AG04450 (cell line): ENCODE measurements around the gene ZNF212. TPM values are rescaled to one million over a fixed set of nuclear protein-coding genes. Genes with fewer than 3 reads are reported as not detected.

Experiments used
- CTCF ChIA-PET: fragments of 300-600, 350-600 bp; formaldehyde crosslinking; extraction: SDS; loops from one replicate; lab custom pipeline; 2022; ENCODE audit warnings: antibody characterized with exemption, inconsistent platforms; lab: Charles Lee
- POLR2A ChIA-PET: fragments of 350-600 bp; formaldehyde crosslinking; extraction: SDS; loops from one replicate; lab custom pipeline; 2021; ENCODE audit warnings: antibody characterized with exemption, inconsistent platforms; lab: Yijun Ruan, JAX
- DNase-seq: peaks from one replicate; pipeline ENCODE4 v3.0.0-alpha.2; 2011; ENCODE audit warnings: low read depth, low spot score
- H3K27ac ChIP-seq: one replicate; pipeline ENCODE4 v1.5.1; 2012; ENCODE audit warnings: low read depth, low read length, control low read depth
- H3K27me3 ChIP-seq: one replicate; pipeline ENCODE4 v1.6.0; 2012; ENCODE audit warnings: low read length; ENCODE audit not compliant: control insufficient read depth, insufficient read depth
- H3K4me3 ChIP-seq: 2 replicates; pipeline ENCODE4 v1.5.1; 2011; ENCODE audit warnings: mild to moderate bottlenecking, low read depth, low read length, control low read depth
- H3K9me3 ChIP-seq: 2 replicates; pipeline ENCODE4 v1.5.1; 2012; ENCODE audit warnings: low read length; ENCODE audit not compliant: control insufficient read depth, insufficient read depth
- polyA plus RNA-seq: library from polyadenylated mRNA; depleted of rRNA; stranded (reverse); fragments of >200 nt; gene quantifications from 2 replicates; pipeline ENCODE4 v1.2.3, GENCODE V29; 2011
- TF ChIP-seq, protein P1 (sequence below): IDR thresholded peaks from 2 replicates; pipeline ENCODE4 v1.5.1; 2011; ENCODE audit warnings: low read depth, low read length, control low read depth, inconsistent platforms

ZNF212 gene
- polyA plus RNA-seq, 1 experiment = 4.1 TPM

DNA sequence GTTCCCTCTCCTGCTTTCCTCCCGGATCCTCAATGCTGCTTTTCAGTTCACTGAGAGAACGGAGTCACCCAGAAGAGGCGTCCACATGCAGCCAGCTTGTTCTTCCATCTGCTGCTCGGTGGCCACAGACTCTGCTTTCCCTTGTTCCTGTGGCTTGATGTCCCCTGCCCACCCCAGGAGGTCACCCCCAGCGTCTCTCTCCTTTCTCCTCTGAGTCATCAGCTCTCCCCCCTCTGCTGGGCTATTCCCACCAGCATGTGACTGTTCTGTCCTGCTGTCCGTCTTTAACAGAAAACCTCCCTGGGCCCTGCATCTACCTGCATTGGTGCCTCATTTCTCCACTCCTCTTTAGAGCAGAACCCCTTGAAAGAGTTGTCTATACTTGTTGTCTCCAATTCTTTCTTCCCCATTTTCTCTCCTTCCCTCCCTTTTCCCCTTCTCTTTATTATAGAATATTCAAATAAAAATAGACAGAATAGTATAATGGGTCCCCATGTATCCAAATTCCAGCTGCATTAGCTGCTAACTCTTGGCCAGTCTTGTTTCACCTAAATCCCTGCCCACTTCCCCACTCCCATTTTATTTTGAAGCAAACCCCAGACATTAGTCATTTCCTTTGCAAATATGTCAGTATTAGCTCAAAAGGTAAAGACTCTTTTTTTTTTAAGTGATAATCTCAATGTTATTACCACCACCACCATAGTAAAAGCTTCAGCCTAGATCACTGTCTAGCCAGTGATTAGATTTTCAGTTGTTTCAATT lies 40.0 kb upstream of the ZNF212 start:
- ChIA-PET POLR2A (no interaction called here), CTCF (no interaction called here)
- Histone ChIP-seq H3K9me3 (no peaks in the 10 kb centered on the region), H3K27me3 (no peaks in the 10 kb centered on the region), H3K4me3 (no peak overlapping the region), H3K27ac (peak overlapping the region; percentile 39)
- TF ChIP-seq, protein P1, sequence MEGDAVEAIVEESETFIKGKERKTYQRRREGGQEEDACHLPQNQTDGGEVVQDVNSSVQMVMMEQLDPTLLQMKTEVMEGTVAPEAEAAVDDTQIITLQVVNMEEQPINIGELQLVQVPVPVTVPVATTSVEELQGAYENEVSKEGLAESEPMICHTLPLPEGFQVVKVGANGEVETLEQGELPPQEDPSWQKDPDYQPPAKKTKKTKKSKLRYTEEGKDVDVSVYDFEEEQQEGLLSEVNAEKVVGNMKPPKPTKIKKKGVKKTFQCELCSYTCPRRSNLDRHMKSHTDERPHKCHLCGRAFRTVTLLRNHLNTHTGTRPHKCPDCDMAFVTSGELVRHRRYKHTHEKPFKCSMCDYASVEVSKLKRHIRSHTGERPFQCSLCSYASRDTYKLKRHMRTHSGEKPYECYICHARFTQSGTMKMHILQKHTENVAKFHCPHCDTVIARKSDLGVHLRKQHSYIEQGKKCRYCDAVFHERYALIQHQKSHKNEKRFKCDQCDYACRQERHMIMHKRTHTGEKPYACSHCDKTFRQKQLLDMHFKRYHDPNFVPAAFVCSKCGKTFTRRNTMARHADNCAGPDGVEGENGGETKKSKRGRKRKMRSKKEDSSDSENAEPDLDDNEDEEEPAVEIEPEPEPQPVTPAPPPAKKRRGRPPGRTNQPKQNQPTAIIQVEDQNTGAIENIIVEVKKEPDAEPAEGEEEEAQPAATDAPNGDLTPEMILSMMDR = no peak
- DNase-seq = no peak

DNA sequence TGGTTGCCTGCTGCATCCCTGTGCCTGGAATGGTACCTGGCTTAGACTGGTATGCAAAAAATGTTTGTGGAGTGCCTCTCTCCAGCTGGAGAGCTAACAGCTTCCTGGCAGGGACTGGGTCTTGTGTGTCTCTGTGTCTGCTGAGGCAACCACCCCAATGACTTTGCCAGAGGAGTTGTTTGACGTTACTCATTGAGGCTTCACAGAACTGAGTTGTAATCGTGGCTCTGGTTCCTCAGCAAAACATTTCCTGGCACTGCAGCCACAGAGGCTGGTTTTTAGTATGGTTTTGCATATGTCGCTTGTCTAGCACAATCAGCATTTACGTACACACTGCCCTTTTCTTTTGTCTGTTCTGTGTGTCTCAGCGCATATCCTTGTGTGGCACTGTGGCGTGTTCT lies 36.6 kb upstream of the ZNF212 start:
- POLR2A ChIA-PET = no interaction called here
- Histone ChIP-seq H3K27me3 (no peaks in the 10 kb centered on the region), H3K4me3 (no peak overlapping the region), H3K27ac (no peak overlapping the region), H3K9me3 (no peaks in the 10 kb centered on the region)
- CTCF ChIA-PET = interaction anchor here (1.0 kb wide), 1 partner anchor 8 kb away, joined by 3 read pairs; no protein-coding TSS in a partner anchor
- no peak for DNase-seq
- TF ChIP-seq, protein P1 = no peak

DNA sequence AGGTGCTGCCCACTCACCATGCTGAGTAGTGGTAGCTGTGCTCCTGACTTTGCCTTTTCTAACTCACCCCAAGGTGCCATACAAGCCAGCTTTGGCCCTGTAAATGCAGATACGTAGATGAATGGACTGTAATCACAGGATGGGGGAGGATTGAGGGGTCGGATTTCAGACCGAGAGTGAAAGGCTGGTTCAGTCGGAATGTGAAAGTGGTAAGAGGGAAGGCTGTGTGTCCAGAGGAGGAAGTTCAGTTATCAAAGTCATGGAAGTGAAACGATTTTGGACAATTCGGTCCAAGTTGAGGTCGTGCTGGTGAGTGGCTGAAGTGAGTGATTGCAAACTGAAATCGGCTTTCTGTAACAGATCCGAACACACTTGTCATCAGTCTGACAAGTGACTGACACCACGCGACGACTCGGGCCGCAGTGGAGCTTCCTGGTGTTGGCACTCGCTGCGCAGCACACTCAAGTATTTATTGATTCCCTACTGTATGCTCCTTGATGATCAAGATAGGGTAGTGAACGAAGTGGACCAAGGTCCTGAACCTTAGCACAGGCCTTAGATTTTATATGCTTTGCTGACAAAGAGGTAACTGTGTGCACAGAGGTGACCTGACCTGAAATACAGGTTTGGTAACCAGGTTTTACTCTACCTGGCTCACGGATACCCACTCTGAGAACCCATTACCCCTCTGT lies 33.6 kb upstream of the ZNF212 start:
- POLR2A ChIA-PET = interaction anchor here (1.0 kb wide), 1 partner anchor 11 kb away, joined by 3 read pairs; the partner anchor contains the start of gene ZNF282
- TF ChIP-seq, protein P1 = no peak
- Histone ChIP-seq H3K9me3 (no peaks in the 10 kb centered on the region), H3K27me3 (no peaks in the 10 kb centered on the region), H3K4me3 (no peak overlapping the region), H3K27ac (no peak overlapping the region)
- no peak for DNase-seq
- CTCF ChIA-PET = interaction anchor here (1.5 kb wide), 1 partner anchor 10 kb away, joined by 9 read pairs; the partner anchor contains the start of gene ZNF282

DNA sequence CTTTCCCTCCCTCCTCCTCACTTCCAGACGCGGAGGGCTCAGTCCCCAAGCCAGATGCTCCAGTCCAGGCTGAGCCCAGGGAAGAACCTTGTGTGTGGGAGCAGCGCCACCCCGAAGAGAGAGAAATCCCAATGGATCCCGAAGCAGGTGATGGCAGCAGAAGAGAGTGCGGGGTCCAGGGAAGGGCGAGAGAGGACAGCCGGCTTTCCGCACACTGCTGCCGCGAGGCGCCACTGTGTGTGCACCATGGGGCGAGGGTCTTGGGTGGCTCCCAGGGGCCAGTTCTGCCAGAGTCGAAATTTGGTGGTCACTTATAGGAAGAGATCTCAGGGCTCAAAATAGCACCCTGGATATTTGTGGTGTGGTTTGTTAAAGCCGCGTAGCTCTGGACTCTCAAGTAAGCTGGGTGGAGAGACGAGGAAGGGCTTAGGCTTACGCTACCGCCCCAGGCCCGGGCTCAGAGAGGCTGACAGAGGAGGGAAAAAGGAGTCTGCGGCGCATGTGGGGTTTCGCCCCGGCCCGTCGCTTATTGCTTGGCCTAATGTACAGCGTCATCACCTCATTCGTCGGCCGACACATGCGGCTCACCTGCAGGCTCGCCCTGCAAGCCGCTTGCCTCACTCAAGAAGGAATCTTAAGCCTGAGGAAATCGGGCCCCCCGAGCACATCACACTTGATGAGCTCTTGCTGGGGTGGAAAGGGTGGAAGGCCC lies 32.0 kb upstream of the ZNF212 start:
- H3K27ac ChIP-seq = no peak overlapping the region
- no peak for DNase-seq
- TF ChIP-seq, protein P1 = no peak
- CTCF ChIA-PET = interaction anchor here (1.4 kb wide), 1 partner anchor 12 kb away, joined by 4 read pairs; the partner anchor contains the start of gene ZNF282
- H3K9me3 ChIP-seq = no peaks in the 10 kb centered on the region
- no peaks in the 10 kb centered on the region for H3K27me3 ChIP-seq
- POLR2A ChIA-PET = no interaction called here
- H3K4me3 ChIP-seq = no peak overlapping the region
